Gastroesophageal sphincter (tissue), 3 donors: ENCODE data around the gene GALNT10.

ENCODE experiments used
- EP300 ChIP-seq: sonication (generic); formaldehyde crosslinking; IDR thresholded peaks from one replicate; pipeline ENCODE4 v1.6.1; 2017; ENCODE audit warnings: antibody characterized with exemption, mild to moderate bottlenecking
- POLR2A ChIP-seq, 2 donors: fragments of 450-650 bp; IDR thresholded peaks; one replicate each; pipeline ENCODE4 v1.6.1; 2017; ENCODE audit warnings: antibody characterized with exemption in 2 of 2, mild to moderate bottlenecking in 2 of 2, moderate library complexity in 1 of 2
- POLR2AphosphoS5 ChIP-seq: sonication (generic); formaldehyde crosslinking; IDR thresholded peaks from one replicate; pipeline ENCODE4 v1.6.1; 2017; ENCODE audit warnings: antibody characterized with exemption
- TF ChIP-seq, protein P1 (sequence below), 4 experiments: fragments of 200-600 bp in 2 of 4; fragments of 450-650 bp in 2 of 4; sonication (generic) in 1 of 4; IDR thresholded peaks; one replicate each; pipeline ENCODE4 v1.5.1; 2017 to 2019; ENCODE audit warnings: antibody characterized with exemption in 4 of 4, mild to moderate bottlenecking in 2 of 4, moderate library complexity in 2 of 4

DNA sequence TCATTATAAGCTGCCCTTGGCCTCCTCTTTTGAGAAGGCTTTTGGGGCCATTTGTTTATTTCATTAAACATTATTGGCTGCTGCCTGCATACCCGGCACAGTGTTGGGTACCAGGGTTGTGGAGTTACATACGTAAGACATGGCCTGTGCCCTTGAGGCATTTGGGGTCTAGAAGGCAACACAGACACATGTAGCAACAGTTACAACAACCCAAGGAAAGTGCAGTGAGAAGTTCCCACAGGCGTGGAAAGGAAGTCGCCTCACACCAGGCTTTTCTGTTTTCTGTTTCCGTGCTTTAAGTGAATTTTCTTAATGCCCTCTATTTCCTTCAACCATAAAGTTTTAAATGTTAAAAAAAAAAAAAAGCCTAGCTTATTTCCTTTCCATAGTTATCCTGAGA lies 47.4 kb downstream of the GALNT10 start:
- TF ChIP-seq, protein P1, sequence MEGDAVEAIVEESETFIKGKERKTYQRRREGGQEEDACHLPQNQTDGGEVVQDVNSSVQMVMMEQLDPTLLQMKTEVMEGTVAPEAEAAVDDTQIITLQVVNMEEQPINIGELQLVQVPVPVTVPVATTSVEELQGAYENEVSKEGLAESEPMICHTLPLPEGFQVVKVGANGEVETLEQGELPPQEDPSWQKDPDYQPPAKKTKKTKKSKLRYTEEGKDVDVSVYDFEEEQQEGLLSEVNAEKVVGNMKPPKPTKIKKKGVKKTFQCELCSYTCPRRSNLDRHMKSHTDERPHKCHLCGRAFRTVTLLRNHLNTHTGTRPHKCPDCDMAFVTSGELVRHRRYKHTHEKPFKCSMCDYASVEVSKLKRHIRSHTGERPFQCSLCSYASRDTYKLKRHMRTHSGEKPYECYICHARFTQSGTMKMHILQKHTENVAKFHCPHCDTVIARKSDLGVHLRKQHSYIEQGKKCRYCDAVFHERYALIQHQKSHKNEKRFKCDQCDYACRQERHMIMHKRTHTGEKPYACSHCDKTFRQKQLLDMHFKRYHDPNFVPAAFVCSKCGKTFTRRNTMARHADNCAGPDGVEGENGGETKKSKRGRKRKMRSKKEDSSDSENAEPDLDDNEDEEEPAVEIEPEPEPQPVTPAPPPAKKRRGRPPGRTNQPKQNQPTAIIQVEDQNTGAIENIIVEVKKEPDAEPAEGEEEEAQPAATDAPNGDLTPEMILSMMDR (IDR thresholded peaks at IDR 0.05): no peak
- no peak for TF ChIP-seq EP300
- no peak for TF ChIP-seq POLR2AphosphoS5
- no peak for TF ChIP-seq POLR2A (IDR thresholded peaks at IDR 0.05)
